CD8-positive, alpha-beta memory T cell (primary cell): ENCODE measurements around the gene HERPUD2. TPM values are rescaled to one million over a fixed set of nuclear protein-coding genes. Genes with fewer than 3 reads are reported as not detected.
A peak's percentile ranks its signal among the peaks of the same experiment; 100 is the strongest.
"Not testable (repeated sequence)": the region's sequence is repeated elsewhere in the genome, so short reads cannot be mapped to it uniquely, and the experiment has no call there.

ENCODE experiments used
- CTCF ChIA-PET: fragments of 350-600 bp; sonication (Branson Sonifier 250); formaldehyde crosslinking; loops from one replicate; lab custom pipeline; 2021; ENCODE audit warnings: antibody characterized with exemption; lab: Charles Lee
- POLR2A ChIA-PET: fragments of 350-600 bp; sonication (Branson Sonifier 250); formaldehyde crosslinking; loops from one replicate; lab custom pipeline; 2021; ENCODE audit warnings: antibody characterized with exemption; lab: Charles Lee
- DNase-seq, 5 donors: peaks; one replicate each; pipeline versions ENCODE4 v3.0.0 to v3.0.0-alpha.2; 2020 to 2022; ENCODE audit warnings: mixed read lengths in 1 of 5
- H3K27ac ChIP-seq: one replicate; pipeline ENCODE4 v1.7.0; 2013; ENCODE audit warnings: low read depth, mild to moderate bottlenecking, low read length, moderate library complexity
- H3K27me3 ChIP-seq: 2 replicates; pipeline ENCODE4 v1.7.0; 2013; ENCODE audit warnings: low read length, mild to moderate bottlenecking; ENCODE audit not compliant: insufficient read depth, poor library complexity, severe bottlenecking
- H3K36me3 ChIP-seq: 2 replicates; pipeline ENCODE4 v1.7.0; 2013; ENCODE audit warnings: mild to moderate bottlenecking, low read length, moderate library complexity; ENCODE audit not compliant: insufficient read depth
- H3K4me1 ChIP-seq: 2 replicates; pipeline ENCODE4 v1.7.0; 2013; ENCODE audit warnings: mild to moderate bottlenecking, low read length, moderate library complexity; ENCODE audit not compliant: insufficient read depth
- H3K4me3 ChIP-seq: 2 replicates; pipeline ENCODE4 v1.7.0; 2013; ENCODE audit warnings: mild to moderate bottlenecking, low read length
- H3K9me3 ChIP-seq: 2 replicates; pipeline ENCODE4 v1.7.0; 2013; ENCODE audit warnings: mild to moderate bottlenecking, low read length
- H3K27ac Mint-ChIP-seq, 8 donors: one replicate each; pipeline ENCODE4 v1.8.0; 2020 to 2021; ENCODE audit warnings: mixed read lengths in 8 of 8, mild to moderate bottlenecking in 6 of 8, inconsistent platforms in 3 of 8, moderate library complexity in 3 of 8
- H3K27me3 Mint-ChIP-seq, 2 donors: one replicate each; pipeline ENCODE4 v1.8.0; 2020 to 2021; ENCODE audit warnings: mixed read lengths in 2 of 2, mild to moderate bottlenecking in 1 of 2, moderate library complexity in 1 of 2
- H3K36me3 Mint-ChIP-seq, 3 donors: one replicate each; pipeline ENCODE4 v1.8.0; 2020 to 2021; ENCODE audit warnings: mixed read lengths in 3 of 3, inconsistent platforms in 1 of 3, mild to moderate bottlenecking in 1 of 3
- H3K4me1 Mint-ChIP-seq, 3 donors: one replicate each; pipeline ENCODE4 v1.8.0; 2020 to 2021; ENCODE audit warnings: mixed read lengths in 3 of 3, inconsistent platforms in 1 of 3, mild to moderate bottlenecking in 1 of 3
- H3K4me3 Mint-ChIP-seq, 7 donors: one replicate each; pipeline ENCODE4 v1.8.0; 2020 to 2021; ENCODE audit warnings: mixed read lengths in 7 of 7, mild to moderate bottlenecking in 6 of 7, moderate library complexity in 4 of 7, inconsistent platforms in 2 of 7
- H3K9me3 Mint-ChIP-seq, 5 donors: one replicate each; pipeline ENCODE4 v1.8.0; 2020 to 2022; ENCODE audit warnings: mixed read lengths in 5 of 5, mild to moderate bottlenecking in 3 of 5, moderate library complexity in 2 of 5, inconsistent platforms in 1 of 5
- polyA plus RNA-seq: library from polyadenylated mRNA; unstranded; fragments of 300-500 nt; fragmentation: Illumina TruSeq; gene quantifications from one replicate; pipeline ENCODE4 v1.2.3, GENCODE V29; 2021
- total RNA-seq, 2 experiments: library from RNA; stranded (reverse); gene quantifications; one replicate each; pipeline ENCODE4 v1.2.3, GENCODE V29; 2021

The HERPUD2 gene
- total and polyA plus RNA-seq, 3 experiments from 2014 or later, result 31.3 to 121 (median 34.1) TPM

DNA sequence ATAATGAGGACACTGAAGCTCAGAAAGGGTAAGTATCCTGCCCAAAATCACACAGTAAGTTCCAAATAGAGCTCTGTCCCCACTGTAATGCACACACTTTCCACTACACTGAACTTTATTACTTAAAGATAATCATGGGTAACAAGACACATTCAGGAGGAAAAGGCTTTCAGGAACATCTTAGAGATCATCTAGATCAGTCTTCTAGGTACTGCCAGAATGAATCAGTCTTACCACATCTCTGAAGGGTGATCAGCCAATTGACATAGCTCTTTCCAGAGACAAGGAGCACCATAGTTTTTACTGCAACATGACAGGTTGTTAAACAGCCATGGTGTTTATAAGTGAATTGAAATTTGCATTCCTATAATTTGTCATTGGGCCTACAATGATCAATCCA, 5.4 kb upstream of the HERPUD2 start:
- H3K27ac Mint-ChIP-seq, result no peak overlapping the region
- H3K4me1 Mint-ChIP-seq, result peaks cover 18 to 19% (median 18%) of the 10 kb centered on the region in 3 donors
- Histone ChIP-seq H3K36me3 (no peaks in the 10 kb centered on the region), H3K27ac (no peak overlapping the region), H3K4me3 (no peak overlapping the region), H3K9me3 (no peaks in the 10 kb centered on the region), H3K27me3 (no peaks in the 10 kb centered on the region), H3K4me1 (peaks cover 8% of the 10 kb centered on the region)
- no peaks in the 10 kb centered on the region for H3K27me3 Mint-ChIP-seq
- peaks cover 0 to 3% (median 0%) of the 10 kb centered on the region in 3 donors for H3K36me3 Mint-ChIP-seq
- H3K4me3 Mint-ChIP-seq, result peak overlapping the region in 1 of 7 donors; percentile 17
- POLR2A ChIA-PET, result interaction anchor here (1.4 kb wide), 1 partner anchor 101 kb away, joined by 4 read pairs; the partner anchor contains the start of gene SEPTIN7
- CTCF ChIA-PET, result interaction anchor here (1.2 to 1.4 kb wide), 2 partner anchors 25 to 206 kb away, joined by 3 to 7 read pairs; no protein-coding TSS in a partner anchor
- no peaks in the 10 kb centered on the region for H3K9me3 Mint-ChIP-seq
- no peak for DNase-seq

GRCh38 chr7:35699796-35700305, 4.9 kb upstream of the HERPUD2 start:
- Histone ChIP-seq H3K9me3 (no peaks in the 10 kb centered on the region), H3K36me3 (no peaks in the 10 kb centered on the region), H3K27me3 (no peaks in the 10 kb centered on the region), H3K4me1 (peaks cover 8% of the 10 kb centered on the region), H3K27ac (no peak overlapping the region), H3K4me3 (no peak overlapping the region)
- H3K27me3 Mint-ChIP-seq, result no peaks in the 10 kb centered on the region
- H3K4me1 Mint-ChIP-seq, result peaks cover 18 to 19% (median 18%) of the 10 kb centered on the region in 3 donors
- H3K27ac Mint-ChIP-seq, result no peak overlapping the region
- no peak overlapping the region for H3K4me3 Mint-ChIP-seq
- peaks cover 0 to 8% (median 0%) of the 10 kb centered on the region in 3 donors for H3K36me3 Mint-ChIP-seq
- H3K9me3 Mint-ChIP-seq, result no peaks in the 10 kb centered on the region
- CTCF ChIA-PET, result interaction anchor here (1.2 to 1.4 kb wide), 2 partner anchors 25 to 207 kb away, joined by 3 to 7 read pairs; no protein-coding TSS in a partner anchor
- POLR2A ChIA-PET, result interaction anchor here (1.2 to 1.4 kb wide), 2 partner anchors 9 to 101 kb away, joined by 4 to 8 read pairs; partner anchors contain the start of gene SEPTIN7
- DNase-seq, result no peak

GRCh38 chr7:35698382-35698781, 3.4 kb upstream of the HERPUD2 start:
- CTCF ChIA-PET, result interaction anchor here (1.4 to 4.4 kb wide), 2 partner anchors 11 to 26 kb away, joined by 5 to 15 read pairs; no protein-coding TSS in a partner anchor
- POLR2A ChIA-PET, result not testable (repeated sequence)
- peaks cover 22 to 25% (median 22%) of the 10 kb centered on the region in 3 donors for H3K4me1 Mint-ChIP-seq

GRCh38 chr7:35697414-35698175, 2.7 kb upstream of the HERPUD2 start:
- H3K4me3 ChIP-seq, result no peak overlapping the region
- no peaks in the 10 kb centered on the region for H3K27me3 Mint-ChIP-seq
- peaks cover 0 to 23% (median 1%) of the 10 kb centered on the region in 3 donors for H3K36me3 Mint-ChIP-seq
- no peak overlapping the region for H3K27ac ChIP-seq
- DNase-seq, result no peak
- peak overlapping the region in 2 of 7 donors; percentile 5 to 82 for H3K4me3 Mint-ChIP-seq
- no peaks in the 10 kb centered on the region for H3K36me3 ChIP-seq
- H3K27me3 ChIP-seq, result no peaks in the 10 kb centered on the region
- H3K9me3 ChIP-seq, result no peaks in the 10 kb centered on the region
- H3K4me1 ChIP-seq, result peaks cover 8% of the 10 kb centered on the region
- POLR2A ChIA-PET, result interaction anchor here (4.9 kb wide), 1 partner anchor 103 kb away, joined by 62 read pairs; the partner anchor contains the start of gene SEPTIN7
- no peaks in the 10 kb centered on the region for H3K9me3 Mint-ChIP-seq
- CTCF ChIA-PET, result interaction anchor here (1.1 to 4.4 kb wide), 4 partner anchors 10 to 210 kb away, joined by 4 to 15 read pairs (median 5); no protein-coding TSS in a partner anchor
- peaks cover 27 to 32% (median 29%) of the 10 kb centered on the region in 3 donors for H3K4me1 Mint-ChIP-seq
- peak overlapping the region in 3 of 8 donors; percentile 48 to 99 (median 92) for H3K27ac Mint-ChIP-seq

More at GRCh38 chr7:35698382-35698781, 3.4 kb upstream of the HERPUD2 start:
- not testable (repeated sequence) for DNase-seq, H3K9me3 Mint-ChIP-seq, H3K27ac Mint-ChIP-seq, H3K4me1 ChIP-seq, H3K9me3 ChIP-seq, H3K4me3 Mint-ChIP-seq, H3K27ac ChIP-seq, H3K36me3 ChIP-seq, H3K27me3 Mint-ChIP-seq, H3K27me3 ChIP-seq, H3K4me3 ChIP-seq
- H3K36me3 Mint-ChIP-seq, result peaks cover 0 to 16% (median 0%) of the 10 kb centered on the region in 3 donors

GRCh38 chr7:35695987-35696386, 1.1 kb upstream of the HERPUD2 start:
- H3K27ac ChIP-seq, result peak overlapping the region; percentile 98
- H3K36me3 Mint-ChIP-seq, result peaks cover 0 to 34% (median 1%) of the 10 kb centered on the region in 3 donors

GRCh38 chr7:35695473-35695850, 527 bp upstream of the HERPUD2 start:
- Histone ChIP-seq H3K9me3 (no peaks in the 10 kb centered on the region), H3K4me3 (peak overlapping the region; percentile 98), H3K36me3 (no peaks in the 10 kb centered on the region), H3K4me1 (peaks cover 17% of the 10 kb centered on the region), H3K27ac (peak overlapping the region; percentile 98), H3K27me3 (no peaks in the 10 kb centered on the region)
- CTCF ChIA-PET, result interaction anchor here (0.9 to 4.4 kb wide), 11 partner anchors 9 to 215 kb away, joined by 3 to 15 read pairs (median 4); partner anchors contain the start of gene SEPTIN7
- Mint-ChIP-seq H3K4me1 (peaks cover 41 to 54% (median 44%) of the 10 kb centered on the region in 3 donors), H3K27me3 (no peaks in the 10 kb centered on the region), H3K27ac (peak overlapping the region; percentile 92 to 99 (median 98)), H3K9me3 (no peaks in the 10 kb centered on the region), H3K36me3 (peaks cover 0 to 38% (median 1%) of the 10 kb centered on the region in 3 donors), H3K4me3 (peak overlapping the region; percentile 86 to 99 (median 97))
- peak in 3 of 5 donors; percentile 6 to 54 (median 24) for DNase-seq
- POLR2A ChIA-PET, result interaction anchor here (0.6 to 4.9 kb wide), 9 partner anchors 14 to 1753 kb away, joined by 3 to 62 read pairs (median 5); partner anchors contain the start of genes ELMO1 and SEPTIN7

More at GRCh38 chr7:35695987-35696386, 1.1 kb upstream of the HERPUD2 start:
- ChIA-PET CTCF (interaction anchor here (0.9 to 4.4 kb wide), 8 partner anchors 9 to 211 kb away, joined by 3 to 15 read pairs (median 6); partner anchors contain the start of gene SEPTIN7), POLR2A (interaction anchor here (0.6 to 4.9 kb wide), 7 partner anchors 14 to 111 kb away, joined by 3 to 62 read pairs (median 5); partner anchors contain the start of gene SEPTIN7)
- Histone ChIP-seq H3K27me3 (no peaks in the 10 kb centered on the region), H3K4me1 (peaks cover 12% of the 10 kb centered on the region), H3K36me3 (no peaks in the 10 kb centered on the region), H3K4me3 (peak overlapping the region; percentile 98), H3K9me3 (no peaks in the 10 kb centered on the region)
- no peaks in the 10 kb centered on the region for H3K27me3 Mint-ChIP-seq
- H3K4me3 Mint-ChIP-seq, result peak overlapping the region; percentile 86 to 99 (median 97)
- DNase-seq, result no peak
- H3K9me3 Mint-ChIP-seq, result no peaks in the 10 kb centered on the region
- peak overlapping the region; percentile 92 to 99 (median 98) for H3K27ac Mint-ChIP-seq
- peaks cover 36 to 48% (median 39%) of the 10 kb centered on the region in 3 donors for H3K4me1 Mint-ChIP-seq

GRCh38 chr7:35694161-35694783, 663 bp downstream of the HERPUD2 start:
- Histone ChIP-seq H3K36me3 (no peaks in the 10 kb centered on the region), H3K27me3 (no peaks in the 10 kb centered on the region), H3K4me3 (peak overlapping the region; percentile 98), H3K4me1 (peaks cover 28% of the 10 kb centered on the region), H3K27ac (peak overlapping the region; percentile 98), H3K9me3 (no peaks in the 10 kb centered on the region)
- H3K27me3 Mint-ChIP-seq, result no peaks in the 10 kb centered on the region
- ChIA-PET POLR2A (interaction anchor here (0.5 to 4.9 kb wide), 9 partner anchors 23 to 1755 kb away, joined by 3 to 62 read pairs (median 6); partner anchors contain the start of genes ELMO1 and SEPTIN7), CTCF (interaction anchor here (0.7 to 4.4 kb wide), 12 partner anchors 10 to 216 kb away, joined by 3 to 15 read pairs (median 4); partner anchors contain the start of gene SEPTIN7)
- peaks cover 0 to 45% (median 4%) of the 10 kb centered on the region in 3 donors for H3K36me3 Mint-ChIP-seq
- DNase-seq, result no peak
- peak overlapping the region; percentile 92 to 99 (median 98) for H3K27ac Mint-ChIP-seq
- H3K4me1 Mint-ChIP-seq, result peaks cover 51 to 66% (median 54%) of the 10 kb centered on the region in 3 donors
- H3K4me3 Mint-ChIP-seq, result peak overlapping the region; percentile 86 to 98 (median 90)
- no peaks in the 10 kb centered on the region for H3K9me3 Mint-ChIP-seq
